ENCODE data around the gene DNASE2B.
"Not testable (repeated sequence)": the region's sequence is repeated elsewhere in the genome, so short reads cannot be mapped to it uniquely, and the experiment has no call there.

DNASE2B gene

DNA sequence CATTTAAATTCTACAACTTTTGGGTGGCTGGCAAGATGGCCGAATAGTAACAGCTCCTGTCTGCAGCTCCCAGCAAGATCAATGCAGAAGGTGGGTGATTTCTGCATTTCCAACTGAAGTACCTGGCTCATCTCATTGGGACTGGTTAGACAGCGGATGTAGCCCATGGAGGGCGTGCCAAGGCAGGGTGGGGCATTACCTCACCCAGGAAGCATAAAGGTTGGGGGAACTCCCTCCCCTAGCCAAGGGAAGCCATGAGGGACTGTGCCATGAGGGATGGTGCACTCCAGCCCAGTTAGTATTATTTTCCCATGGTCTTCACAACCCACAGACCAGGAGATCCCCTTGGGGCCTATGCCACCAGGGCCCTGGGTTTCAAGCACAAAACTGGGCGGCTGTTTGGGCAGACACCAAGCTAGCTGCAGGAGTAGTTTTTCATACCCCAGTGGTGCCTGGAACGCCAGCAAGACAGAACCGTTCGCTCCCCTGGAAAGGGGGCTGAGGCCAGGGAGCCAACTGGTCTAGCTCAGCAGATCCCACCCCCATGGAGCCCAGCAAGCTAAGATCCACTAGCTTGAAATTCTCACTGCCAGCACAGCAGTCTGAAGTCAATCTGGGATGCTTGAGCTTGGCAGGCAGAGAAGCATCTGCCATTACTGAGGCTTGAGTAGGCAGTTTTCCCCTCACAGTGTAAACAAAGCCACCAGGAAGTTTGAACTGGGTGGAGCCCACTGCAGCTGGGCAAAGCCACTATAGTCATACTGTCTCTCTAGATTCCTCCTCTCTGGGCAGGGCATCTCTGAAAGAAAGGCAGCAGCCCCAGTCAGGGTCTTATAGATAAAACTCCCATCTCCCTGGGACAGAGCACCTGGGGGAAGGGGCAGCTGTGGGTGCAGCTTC is 44.7 kb downstream of the DNASE2B start:
- H3K36me3 ChIP-seq (ENCODE audit: control insufficient read depth, insufficient read depth, low read length); H3K9me3 ChIP-seq (ENCODE audit: control insufficient read depth, insufficient read depth, low read length); H3K27me3 ChIP-seq (ENCODE audit: control insufficient read depth, insufficient read depth, low read length); H3K9ac ChIP-seq (ENCODE audit: low read depth, low read length); H3K4me3 ChIP-seq (ENCODE audit: low read depth, low read length); H3K4me1 ChIP-seq (ENCODE audit: control insufficient read depth, insufficient read depth, low read length): not testable (repeated sequence)

DNA sequence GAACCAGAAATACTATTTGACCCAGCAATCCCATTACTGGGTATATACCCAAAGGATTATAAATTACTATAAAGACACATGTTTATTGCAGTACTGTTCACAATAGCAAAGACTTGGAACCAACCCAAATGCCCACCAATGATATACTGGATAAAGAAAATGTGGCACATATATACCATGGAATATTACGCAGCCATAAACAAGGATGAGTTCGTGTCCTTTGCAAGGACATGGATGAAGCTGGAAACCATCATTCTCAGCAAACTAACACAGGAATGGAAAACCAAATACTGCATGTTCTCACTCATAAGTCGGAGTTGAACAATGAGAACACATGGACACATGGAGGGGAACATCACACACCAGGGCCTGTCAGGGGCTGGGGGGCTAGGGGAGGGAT is 50.4 kb downstream of the DNASE2B start:
- not testable (repeated sequence) for H3K4me1 ChIP-seq (ENCODE audit: control insufficient read depth, insufficient read depth, low read length); H3K9ac ChIP-seq (ENCODE audit: low read depth, low read length); H3K36me3 ChIP-seq (ENCODE audit: control insufficient read depth, insufficient read depth, low read length); H3K9me3 ChIP-seq (ENCODE audit: control insufficient read depth, insufficient read depth, low read length); H3K27me3 ChIP-seq (ENCODE audit: control insufficient read depth, insufficient read depth, low read length); H3K4me3 ChIP-seq (ENCODE audit: low read depth, low read length)

DNA sequence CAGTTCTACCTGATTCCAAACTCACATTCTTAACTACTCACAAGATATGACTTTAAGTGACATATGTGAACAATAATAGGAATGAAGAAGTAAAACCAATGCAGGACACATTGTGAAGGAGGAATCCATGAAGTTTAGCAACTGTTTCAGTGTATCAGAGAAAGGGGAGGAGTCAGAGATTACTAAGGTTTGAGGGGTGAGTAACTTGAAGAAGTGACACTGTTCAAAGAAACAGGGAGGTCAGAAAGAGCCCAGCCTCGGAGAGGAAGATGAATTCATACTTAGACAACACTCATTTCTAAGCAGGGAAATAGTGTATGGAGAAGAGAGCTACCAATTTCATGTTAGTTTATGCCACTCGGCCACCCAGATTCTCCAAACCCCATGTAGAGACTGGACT is 52.6 kb downstream of the DNASE2B start:
- Histone ChIP-seq H3K4me3 (ENCODE audit: low read depth, low read length) (no peak overlapping the region), H3K9me3 (ENCODE audit: control insufficient read depth, insufficient read depth, low read length) (no peaks in the 10 kb centered on the region)

DNA sequence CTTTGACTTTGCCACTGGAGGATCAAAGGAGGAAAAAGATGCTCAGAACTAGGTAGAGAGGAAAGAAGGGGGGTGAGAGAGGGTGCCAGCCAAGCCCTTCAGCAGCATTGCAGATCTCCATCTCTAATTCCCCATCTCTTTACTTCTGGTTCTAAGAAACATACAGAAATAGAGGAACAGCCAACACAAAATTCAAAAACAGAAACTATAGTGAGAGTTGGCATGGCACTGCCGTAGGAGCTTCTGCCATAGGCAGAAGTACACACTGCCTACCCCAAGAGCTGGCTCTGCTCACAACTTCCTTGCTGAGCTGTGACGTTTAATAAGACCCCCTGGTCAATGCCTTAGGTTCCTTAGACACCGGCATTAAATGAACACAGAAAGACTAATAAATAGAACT is 54.2 kb downstream of the DNASE2B start:
- no peaks in the 10 kb centered on the region for H3K36me3 ChIP-seq (ENCODE audit: control insufficient read depth, insufficient read depth, low read length)
- H3K4me3 ChIP-seq (ENCODE audit: low read depth, low read length), result no peak overlapping the region
- H3K9ac ChIP-seq (ENCODE audit: low read depth, low read length), result no peak overlapping the region
- no peaks in the 10 kb centered on the region for H3K9me3 ChIP-seq (ENCODE audit: control insufficient read depth, insufficient read depth, low read length)
- peaks cover 2% of the 10 kb centered on the region for H3K27me3 ChIP-seq (ENCODE audit: control insufficient read depth, insufficient read depth, low read length)
- H3K4me1 ChIP-seq (ENCODE audit: control insufficient read depth, insufficient read depth, low read length), result no peaks in the 10 kb centered on the region

More for the DNA sequence above, 52.6 kb downstream of the DNASE2B start:
- Histone ChIP-seq H3K27me3 (ENCODE audit: control insufficient read depth, insufficient read depth, low read length) (no peaks in the 10 kb centered on the region), H3K36me3 (ENCODE audit: control insufficient read depth, insufficient read depth, low read length) (no peaks in the 10 kb centered on the region), H3K9ac (ENCODE audit: low read depth, low read length) (no peak overlapping the region), H3K4me1 (ENCODE audit: control insufficient read depth, insufficient read depth, low read length) (no peaks in the 10 kb centered on the region)

DNA sequence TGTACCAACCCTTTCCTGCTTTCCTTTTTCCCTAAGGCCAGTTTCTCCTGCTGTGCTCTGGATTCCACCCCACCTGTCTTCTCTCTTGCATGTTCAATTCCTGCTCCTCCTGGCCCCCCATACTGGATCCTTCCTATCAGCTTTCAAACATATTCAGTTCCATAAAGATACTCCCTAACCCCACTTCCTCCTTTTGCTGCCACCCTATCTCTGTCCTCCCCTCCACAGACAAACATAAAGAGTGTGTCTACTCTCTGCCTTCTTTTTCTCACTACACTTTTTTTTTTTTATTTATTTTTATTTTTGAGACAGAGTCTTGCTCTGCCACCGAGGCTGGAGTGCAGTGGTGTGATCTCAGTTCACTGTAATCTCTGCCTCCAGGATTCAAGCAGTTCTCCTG is 63.8 kb downstream of the DNASE2B start:
- Histone ChIP-seq H3K9me3 (ENCODE audit: control insufficient read depth, insufficient read depth, low read length) (no peaks in the 10 kb centered on the region), H3K36me3 (ENCODE audit: control insufficient read depth, insufficient read depth, low read length) (no peaks in the 10 kb centered on the region), H3K9ac (ENCODE audit: low read depth, low read length) (no peak overlapping the region), H3K4me1 (ENCODE audit: control insufficient read depth, insufficient read depth, low read length) (no peaks in the 10 kb centered on the region), H3K4me3 (ENCODE audit: low read depth, low read length) (no peak overlapping the region), H3K27me3 (ENCODE audit: control insufficient read depth, insufficient read depth, low read length) (peaks cover 13% of the 10 kb centered on the region)
